ENCODE measurements around the gene VPREB1.
A peak's percentile ranks its signal among the peaks of the same experiment; 100 is the strongest.
"Not testable (repeated sequence)": the region's sequence is repeated elsewhere in the genome, so short reads cannot be mapped to it uniquely, and the experiment has no call there.

The VPREB1 gene, protein sequence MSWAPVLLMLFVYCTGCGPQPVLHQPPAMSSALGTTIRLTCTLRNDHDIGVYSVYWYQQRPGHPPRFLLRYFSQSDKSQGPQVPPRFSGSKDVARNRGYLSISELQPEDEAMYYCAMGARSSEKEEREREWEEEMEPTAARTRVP

DNA sequence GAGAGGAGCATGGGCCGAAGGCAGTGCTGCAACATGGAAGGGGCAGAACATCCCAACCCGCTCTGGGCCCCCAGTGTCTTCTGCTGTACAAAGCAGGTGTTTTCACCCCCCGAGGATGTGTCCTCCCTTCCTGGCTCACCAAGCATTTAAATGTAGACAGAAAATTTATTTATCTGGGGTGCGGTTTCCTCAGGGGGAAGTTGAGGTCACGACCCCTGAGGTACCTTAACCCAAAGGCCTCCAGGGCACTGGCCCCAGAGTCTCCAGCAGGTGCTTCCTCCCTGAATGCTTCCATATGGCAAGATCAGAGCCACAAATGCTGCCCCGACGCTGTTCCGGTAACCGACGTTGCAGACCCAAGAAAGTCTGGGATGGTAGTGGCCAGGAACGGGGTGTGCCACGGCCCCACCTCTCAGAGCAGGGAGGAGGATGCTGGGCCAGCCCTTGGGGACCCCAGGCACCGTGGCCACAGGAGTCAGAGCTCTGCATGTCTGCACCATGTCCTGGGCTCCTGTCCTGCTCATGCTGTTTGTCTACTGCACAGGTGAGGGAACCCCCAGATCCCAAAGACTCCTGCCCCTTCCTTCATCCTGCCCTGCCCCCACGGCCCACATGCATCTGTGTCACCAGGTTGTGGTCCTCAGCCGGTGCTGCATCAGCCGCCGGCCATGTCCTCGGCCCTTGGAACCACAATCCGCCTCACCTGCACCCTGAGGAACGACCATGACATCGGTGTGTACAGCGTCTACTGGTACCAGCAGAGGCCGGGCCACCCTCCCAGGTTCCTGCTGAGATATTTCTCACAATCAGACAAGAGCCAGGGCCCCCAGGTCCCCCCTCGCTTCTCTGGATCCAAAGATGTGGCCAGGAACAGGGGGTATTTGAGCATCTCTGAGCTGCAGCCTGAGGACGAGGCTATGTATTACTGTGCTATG is at the start of gene VPREB1:
Gene VPREB1, plus strand, starts transcription at position 471 of the 935 bp plus-strand sequence. Its CDS starts 28 bp downstream, at position 499.
- no peak for DNase-seq

DNA sequence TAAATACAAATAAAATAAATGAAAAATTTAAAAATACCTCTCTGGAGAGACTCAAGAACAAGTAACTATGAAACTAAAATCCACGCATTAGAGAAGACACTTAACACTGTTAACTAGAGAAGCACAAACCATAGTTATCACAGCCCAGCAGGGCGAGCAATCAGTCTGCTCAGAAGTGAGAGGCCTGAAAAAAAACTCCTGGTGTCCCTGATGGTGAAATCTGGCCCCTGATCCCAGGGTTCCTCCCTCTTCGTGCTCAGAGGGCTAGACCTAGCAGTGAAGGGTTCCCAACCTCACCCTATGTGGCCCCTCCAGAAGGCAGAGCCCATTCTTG is 49.7 kb upstream of the VPREB1 start:
- no peak for DNase-seq

DNA sequence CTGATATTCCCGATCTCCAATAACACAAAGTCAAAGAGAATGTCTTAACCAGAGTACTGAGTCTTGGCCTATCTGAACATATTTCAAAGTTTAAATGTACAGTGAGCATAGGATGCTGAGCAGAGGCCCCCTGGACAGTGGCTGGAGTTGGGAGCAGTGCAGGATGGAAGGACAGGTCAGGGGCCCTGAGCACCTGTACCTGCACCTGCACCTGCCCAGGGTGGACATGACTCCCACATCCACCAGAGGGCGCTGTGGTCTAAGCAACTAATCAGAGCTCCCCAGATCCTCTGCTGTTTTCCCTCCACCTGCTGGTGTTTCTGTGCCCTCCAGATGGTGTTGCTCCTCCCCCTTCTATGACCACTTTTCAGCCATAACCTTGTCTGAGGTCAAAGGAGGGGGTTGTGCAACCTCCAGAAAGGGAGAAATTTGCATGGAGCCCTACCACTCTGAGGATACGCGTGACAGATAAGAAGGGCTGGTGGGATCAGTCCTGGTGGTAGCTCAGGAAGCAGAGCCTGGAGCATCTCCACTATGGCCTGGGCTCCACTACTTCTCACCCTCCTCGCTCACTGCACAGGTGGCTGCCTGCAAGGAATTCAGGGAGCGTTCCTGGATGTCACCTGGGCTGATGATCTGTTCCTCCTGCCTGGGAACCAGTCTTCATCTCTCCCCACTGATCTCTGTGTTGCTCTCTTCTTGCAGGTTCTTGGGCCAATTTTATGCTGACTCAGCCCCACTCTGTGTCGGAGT is 49.1 kb upstream of the VPREB1 start:
- no peak for DNase-seq

DNA sequence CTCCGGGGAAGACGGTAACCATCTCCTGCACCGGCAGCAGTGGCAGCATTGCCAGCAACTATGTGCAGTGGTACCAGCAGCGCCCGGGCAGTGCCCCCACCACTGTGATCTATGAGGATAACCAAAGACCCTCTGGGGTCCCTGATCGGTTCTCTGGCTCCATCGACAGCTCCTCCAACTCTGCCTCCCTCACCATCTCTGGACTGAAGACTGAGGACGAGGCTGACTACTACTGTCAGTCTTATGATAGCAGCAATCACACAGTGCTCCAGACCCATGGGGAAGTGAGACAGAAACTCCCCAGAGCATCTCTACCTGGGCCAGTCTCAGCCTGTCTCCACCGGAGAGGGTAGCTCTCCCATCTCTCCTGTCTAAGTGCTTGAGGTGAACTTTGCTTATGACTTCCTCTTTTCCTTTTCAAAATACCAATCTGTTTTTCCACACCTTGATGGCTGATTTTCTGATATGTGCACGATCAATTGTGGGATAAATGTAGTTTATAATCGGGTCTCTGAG is 48.5 kb upstream of the VPREB1 start:
- DNase-seq: no peak

DNA sequence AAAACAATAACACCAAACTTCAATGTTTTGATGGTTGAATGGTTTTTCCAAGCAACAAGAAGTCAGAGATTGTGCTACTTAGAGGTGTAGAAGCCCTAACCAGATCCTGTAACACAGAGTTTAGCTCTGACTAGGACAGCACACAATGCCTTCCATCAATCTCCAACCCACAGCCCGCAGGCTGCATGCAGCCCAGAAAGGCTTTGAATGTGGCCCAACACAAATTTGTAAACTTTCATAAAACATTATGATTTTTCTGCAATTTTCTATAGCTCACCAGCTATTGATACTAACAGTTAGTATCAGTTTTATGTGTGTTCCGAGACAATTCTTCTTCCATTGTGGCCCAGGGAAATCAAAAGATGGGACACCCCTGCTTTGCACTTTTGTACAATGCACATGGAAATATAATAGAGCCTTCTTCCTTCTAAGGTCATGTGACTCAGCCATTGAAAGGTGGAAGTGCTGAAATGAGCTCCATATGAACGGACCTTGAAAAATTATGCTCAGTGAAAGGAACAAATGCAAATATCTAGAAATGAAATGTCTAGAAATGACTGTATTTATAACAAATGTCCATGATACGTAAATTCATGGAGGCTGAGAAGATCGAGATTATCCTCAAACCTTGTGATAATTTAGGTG is 47.6 kb upstream of the VPREB1 start:
- DNase-seq: no peak

DNA sequence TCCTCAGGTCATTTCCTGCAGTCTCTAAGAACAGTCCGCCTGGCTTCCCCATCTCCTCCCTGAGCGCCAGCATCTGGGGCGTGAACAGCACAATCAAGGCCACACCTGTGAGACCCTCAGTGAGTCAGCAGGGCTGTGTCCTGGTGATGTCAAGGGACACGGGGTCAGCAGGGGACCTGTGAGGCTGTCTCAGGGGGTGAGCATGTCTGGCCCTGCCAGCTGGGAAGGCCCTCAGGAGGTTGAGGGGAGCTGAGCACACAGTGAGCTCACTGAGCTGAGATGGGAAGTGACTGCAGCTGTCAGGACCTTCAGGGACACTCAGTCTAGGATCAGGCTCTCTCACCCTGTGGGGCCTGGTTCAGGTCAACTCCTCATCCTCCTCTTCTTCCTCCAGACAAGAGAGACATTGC is 46.6 kb upstream of the VPREB1 start:
- DNase-seq: no peak

DNA sequence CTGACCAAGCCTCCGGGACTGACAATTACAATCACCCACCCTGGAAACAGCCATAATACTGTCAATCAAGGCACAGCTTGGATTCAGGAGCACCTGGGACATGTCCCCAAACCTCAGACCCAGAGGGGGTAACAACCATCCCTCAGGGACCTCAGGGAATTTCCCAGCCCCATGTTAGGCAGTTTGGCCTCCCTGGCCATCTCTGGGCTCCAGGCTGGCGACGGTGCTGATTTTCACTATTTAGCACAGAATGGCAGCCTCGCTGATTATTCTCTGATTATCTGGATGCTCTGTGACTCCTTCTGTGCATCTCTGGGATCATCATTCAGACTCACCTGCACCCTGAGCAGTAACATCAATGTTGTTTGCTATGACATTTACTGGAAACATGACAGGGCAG is 45.8 kb upstream of the VPREB1 start:
- DNase-seq: no peak

DNA sequence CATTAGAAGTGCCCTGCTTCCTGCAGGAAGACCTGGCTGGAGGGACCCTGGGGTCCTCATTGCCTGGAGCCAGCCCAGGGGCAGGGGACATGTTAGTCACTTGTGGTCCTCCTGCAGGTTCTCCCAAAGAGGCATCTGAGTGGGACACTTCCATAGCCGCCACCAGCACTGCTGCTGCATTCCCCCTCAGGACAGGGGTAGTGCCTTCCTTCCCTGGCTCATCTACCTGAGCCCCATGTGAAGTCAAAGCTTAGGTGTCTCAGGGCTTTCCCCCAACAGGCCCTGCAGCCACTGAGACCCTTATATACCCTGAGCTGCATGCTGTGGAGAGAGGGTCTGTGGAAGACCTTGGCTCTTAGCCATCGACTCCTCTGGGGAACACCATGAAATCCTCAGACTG is 45.0 kb upstream of the VPREB1 start:
- no peak for DNase-seq

DNA sequence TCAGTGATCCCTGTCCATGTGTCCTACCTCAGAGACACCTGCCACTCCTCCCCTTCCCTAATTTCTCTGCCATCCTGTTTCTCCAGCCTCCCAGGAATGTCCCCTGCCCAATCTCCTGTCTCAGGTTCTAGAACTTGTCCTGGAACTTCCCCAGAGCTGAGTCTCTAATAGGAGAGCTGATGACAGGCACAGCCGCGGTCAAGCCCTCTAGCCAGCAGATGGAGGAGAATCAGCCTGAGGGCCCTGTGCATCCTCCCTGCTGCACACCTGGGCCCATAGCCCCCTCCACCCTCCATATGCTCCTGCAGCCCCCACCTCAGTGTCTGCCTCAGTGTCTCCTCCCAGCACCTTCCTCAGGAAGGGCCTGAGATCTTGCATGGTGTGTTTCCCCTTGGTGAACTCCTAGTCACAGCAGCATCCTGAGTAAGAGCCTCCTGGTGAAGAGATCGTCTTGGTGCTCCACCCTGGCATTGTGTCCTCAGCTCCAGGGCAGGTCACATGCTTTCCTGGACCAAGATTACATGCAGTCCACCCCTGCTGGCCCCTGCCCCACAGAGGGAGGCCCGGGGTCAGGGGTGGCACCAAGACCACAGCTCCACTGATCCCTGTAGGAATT is 43.9 kb upstream of the VPREB1 start:
- DNase-seq: no peak

DNA sequence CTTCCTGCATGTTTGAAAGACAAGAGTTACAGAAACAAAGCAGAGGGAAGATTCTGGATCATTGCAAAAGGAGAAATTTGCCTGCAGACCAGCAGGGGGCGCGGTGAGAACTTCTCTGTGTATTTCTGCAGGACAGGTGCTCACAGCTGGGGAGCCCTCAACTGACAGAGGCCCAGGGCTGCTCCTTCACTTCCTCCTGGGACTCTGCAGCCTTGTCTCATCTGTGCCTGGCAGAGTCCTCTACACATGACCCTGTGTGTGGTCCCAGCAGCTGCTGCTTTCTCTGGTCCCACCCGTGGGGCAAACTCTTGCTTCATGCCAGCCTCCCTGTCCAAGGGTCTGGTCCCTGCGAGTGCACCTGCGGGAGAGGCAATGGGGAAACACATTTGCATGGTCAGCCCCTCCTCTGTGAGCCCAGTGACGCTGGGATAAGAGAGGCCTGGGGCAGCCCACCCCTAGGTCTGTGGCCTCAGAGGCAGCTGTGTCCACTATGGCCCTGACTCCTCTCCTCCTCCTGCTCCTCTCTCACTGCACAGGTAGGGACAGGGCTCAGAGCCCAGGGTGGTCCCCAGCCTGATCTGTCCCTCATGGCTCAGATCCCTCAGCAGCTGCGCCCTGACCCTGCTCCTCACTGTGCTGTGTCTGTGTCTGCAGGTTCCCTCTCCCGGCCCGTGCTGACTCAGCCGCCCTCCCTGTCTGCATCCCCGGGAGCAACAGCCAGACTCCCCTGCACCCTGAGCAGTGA is 43.2 kb upstream of the VPREB1 start:
- no peak for DNase-seq

DNA sequence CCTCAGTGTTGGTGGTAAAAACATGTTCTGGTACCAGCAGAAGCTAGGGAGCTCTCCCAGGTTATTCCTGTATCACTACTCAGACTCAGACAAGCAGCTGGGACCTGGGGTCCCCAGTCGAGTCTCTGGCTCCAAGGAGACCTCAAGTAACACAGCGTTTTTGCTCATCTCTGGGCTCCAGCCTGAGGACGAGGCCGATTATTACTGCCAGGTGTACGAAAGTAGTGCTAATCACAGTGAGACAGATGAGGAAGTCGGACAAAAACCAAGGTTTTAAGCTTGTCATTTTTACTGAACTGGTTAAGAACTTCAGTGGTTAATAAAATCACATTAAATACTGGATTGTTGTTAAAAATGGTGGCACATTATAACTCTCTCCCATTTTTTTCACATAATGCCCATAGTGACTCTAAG is 42.6 kb upstream of the VPREB1 start:
- DNase-seq: no peak

DNA sequence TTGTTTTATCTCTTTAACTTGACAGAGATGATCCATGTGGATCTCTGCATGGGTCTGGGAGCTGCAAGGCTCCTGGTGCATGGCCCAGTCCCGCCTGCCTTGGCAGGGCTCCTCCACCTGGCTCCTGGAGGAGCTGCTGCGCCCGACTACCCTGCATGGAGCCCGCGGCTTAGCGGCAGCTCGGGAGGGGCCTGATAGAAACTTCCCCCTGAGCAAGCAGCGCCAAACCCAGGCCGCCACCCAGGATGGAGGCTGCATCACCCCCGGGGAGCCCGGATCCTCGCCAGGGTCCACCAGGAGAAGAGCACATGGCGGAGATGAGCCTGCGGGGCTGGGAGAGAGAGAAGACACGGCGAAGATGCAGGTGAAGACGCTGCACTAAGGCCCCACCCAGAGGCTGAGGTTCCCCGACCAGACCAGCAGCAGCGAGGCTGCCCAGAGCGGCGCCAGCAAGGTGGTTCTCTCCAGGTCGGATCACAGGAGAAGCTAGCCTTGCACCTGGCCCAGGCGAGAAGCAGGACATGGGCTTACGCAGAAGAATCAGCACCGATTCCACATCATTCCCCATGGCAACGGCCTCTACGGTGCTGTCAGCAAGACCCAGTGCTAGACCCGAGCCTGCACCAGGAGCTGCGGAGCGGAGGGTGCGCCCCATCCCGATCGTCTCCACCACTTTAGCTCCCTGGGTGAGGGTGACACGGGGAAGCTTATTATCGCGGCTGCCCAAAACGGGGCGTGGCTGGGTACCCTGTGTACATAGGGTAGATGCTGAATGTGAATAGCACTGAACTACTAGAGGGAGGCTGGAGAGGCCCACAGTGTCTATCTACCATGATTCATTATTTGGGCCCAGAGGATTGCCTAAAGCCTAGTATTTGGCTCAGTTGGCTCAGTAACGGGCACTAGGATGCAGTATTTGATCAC is 41.3 kb upstream of the VPREB1 start:
- no peak for DNase-seq

DNA sequence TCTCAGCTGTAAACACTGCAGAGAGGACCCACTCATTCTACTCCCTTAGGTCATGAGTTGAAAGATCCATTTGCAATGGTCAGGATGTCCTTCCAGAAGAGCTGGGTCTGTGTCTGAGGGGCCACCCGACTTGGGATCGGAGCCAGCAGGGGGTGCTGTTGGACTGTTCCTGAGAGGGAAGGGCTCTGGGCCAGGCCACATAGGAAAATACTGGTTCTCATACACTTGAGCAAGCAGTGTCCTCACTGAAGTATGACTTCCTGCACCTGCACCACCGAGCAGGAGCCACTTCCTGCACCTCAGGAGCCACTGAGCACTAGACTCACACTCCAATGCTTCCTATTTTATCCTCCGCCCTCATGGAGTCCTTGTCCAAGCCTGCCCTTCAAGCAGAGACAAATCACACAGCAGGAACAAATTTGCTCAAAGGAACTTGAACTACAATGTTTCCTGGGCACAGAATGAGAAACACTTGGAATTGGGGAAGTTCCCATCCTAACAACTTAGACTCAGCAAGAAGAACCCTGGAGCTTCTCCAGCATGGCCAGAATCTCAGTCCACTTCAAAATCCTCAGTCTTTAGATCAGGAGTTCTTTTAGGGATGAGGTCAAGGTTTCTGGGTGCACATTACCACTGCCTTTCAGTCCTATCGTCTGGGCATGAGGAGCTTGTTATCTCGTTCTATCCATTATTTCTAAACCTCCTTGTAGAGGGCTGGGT is 36.6 kb upstream of the VPREB1 start:
- peak; percentile 28 for DNase-seq

DNA sequence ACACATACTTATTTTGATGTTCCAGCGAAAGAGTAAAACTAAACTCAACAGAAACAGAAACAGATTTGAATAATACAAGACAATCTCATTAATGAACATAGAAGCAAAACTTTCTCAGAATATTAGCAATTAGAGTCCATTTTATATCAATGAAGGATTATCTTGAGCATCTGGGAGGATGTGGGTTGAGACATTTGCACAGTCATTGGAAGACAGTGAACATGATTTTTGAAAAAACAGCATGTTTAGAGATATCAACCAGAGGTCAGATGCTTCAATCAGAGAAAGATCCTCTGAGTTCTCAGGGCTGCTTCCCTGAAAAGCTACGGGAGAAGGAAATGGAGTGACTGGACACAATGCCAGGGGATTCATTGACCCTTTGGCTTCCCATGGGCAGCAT is 35.9 kb upstream of the VPREB1 start:
- DNase-seq: no peak

DNA sequence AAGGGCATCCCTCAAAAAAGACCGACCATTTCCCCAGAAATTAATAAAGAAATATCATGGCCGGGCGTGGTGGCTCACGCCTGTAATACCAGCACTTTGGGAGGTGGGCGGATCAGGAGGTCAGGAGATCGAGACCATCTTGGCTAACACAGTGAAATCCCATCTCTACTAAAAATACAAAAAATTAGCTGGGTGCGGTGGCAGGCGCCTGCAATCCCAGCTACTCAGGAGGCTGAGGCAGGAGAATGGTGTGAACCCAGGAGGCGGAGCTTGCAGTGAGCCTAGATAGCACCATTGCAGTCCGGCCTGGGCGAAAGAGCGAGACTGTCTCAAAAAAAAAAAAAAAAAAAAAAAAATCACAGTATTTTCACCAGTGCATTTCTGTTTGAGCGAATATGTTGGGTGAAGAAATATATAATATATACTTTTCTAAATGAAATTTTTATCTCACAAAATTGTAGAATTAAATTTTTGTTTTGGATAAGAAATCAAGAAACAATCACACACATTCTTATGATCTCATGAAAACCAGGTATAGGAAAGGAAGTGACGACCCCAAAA is 35.4 kb upstream of the VPREB1 start:
- DNase-seq: not testable (repeated sequence)

DNA sequence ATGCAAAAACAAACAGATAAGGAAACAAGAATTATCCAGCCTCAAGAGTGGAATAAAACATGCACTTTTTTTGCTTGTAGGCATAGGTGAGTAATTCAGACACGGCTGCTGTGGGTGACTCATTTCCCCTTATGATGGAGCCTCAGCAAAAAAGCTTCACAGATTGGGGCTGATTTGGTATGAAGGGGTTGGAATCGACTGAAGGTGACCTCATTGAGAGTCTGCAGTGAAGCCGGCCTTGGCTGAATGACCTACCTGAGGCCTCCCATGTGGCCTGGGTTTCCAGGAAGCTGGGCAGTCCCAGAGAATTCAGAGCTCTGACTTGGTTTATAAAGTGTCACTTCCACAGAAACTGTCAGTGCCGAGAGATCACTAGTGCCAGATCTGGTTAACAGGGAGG is 34.2 kb upstream of the VPREB1 start:
- DNase-seq: no peak

DNA sequence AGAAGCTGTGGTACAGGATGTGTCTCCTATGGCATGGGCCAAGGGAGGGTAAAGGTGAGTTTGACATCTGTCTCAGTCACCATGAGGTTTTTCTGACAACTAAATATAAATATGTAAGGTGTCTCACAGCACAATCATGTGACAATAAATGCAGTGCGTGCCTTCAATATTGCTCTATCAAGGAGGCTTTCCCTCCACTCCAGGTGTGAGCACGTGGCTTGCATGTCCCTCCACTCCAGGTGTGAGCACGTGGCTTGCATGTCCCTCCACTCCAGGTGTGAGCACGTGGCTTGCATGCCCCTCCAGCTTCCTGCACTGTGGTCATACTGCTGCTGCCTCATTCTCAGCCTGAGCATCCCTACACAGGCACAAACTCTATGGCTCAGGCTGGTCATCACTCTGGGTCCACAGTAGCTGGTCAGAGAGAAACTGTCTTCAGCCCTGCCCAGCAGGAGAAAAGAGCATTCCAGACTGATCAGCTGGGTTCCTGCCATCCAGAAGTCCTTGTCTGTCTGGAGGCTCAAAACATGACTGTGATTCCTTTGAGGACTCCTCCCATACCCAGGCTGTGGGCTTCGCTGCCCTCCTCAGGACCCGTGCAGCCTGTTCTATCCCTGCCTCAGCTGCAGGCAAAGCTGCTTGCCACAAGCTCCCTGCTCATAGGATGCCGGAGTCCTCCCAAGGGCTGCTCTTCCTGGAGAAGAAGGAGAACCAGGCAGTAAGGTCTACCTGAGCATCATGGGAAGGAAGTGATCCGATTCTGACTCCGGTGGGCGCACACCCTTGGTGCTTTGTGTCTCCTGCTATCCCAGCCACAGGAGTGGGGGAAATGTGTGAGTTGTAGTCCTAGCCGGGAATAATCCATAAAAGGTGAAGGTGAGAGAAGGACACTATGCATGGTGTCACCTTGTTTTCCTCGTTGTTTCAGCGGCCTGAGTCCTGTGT is 33.4 kb upstream of the VPREB1 start:
- no peak for DNase-seq

DNA sequence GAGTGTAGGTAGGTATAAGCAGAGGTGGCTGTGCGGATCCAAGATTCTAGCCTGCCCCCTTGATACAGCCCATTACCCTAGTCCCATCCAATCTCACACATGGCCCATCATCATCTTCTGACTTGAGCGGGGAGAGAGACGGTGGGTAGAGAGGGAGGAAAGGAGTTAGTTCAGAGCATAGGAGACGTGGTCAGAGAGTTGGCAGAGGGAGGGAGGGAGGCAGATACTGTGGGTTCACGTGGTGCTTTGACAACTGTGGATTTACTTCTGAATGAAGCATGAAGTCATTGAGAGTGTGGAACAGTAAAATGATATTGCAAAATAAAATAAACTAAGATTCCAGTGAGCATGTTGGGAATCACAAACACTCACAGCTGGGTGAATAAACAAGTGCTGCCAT is 31.4 kb upstream of the VPREB1 start:
- no peak for DNase-seq

Data from DMS79 (cell line).